ENCODE data around the gene CTSH.

The CTSH gene

GRCh38 chr15:78977591-78978347 is 32.9 kb upstream of the CTSH start:
- no peak for DNase-seq

- no peak for DNase-seq
These were observed 32.3 kb upstream of the CTSH start for GRCh38 chr15:78977091-78977571.

- no peak for DNase-seq
These were observed 31.8 kb upstream of the CTSH start for GRCh38 chr15:78976691-78977090.

- no peak for DNase-seq
These were observed 29.5 kb upstream of the CTSH start for GRCh38 chr15:78974272-78974918.

GRCh38 chr15:78969687-78970349 is 25.0 kb upstream of the CTSH start:
- DNase-seq, result no peak

GRCh38 chr15:78968539-78969271 is 23.9 kb upstream of the CTSH start:
- DNase-seq, result no peak

GRCh38 chr15:78968114-78968513 is 23.3 kb upstream of the CTSH start:
- DNase-seq, result no peak

- DNase-seq, result no peak
These were observed 15.5 kb upstream of the CTSH start for GRCh38 chr15:78960308-78960707.

GRCh38 chr15:78959360-78959759 is 14.5 kb upstream of the CTSH start:
- DNase-seq, result no peak

- DNase-seq, result no peak
These were observed 12.7 kb upstream of the CTSH start for GRCh38 chr15:78957416-78958093.

- DNase-seq, result no peak
These were observed 12.1 kb upstream of the CTSH start for GRCh38 chr15:78956937-78957336.

- DNase-seq, result no peak
These were observed 10.5 kb upstream of the CTSH start for GRCh38 chr15:78955355-78955754.

- DNase-seq, result no peak
These were observed 7.0 kb upstream of the CTSH start for GRCh38 chr15:78951841-78952238.

- no peak for DNase-seq
These were observed 6.3 kb upstream of the CTSH start for GRCh38 chr15:78950902-78951840.

- no peak for DNase-seq
These were observed 5.5 kb upstream of the CTSH start for GRCh38 chr15:78950343-78950742.

GRCh38 chr15:78949461-78949860 is 4.6 kb upstream of the CTSH start:
- no peak for DNase-seq

- no peak for DNase-seq
These were observed 2.7 kb upstream of the CTSH start for GRCh38 chr15:78947506-78947905.

- no peak for DNase-seq
These were observed 1.6 kb upstream of the CTSH start for GRCh38 chr15:78946493-78946892.

- DNase-seq, result no peak
These were observed 632 bp downstream of the CTSH start for GRCh38 chr15:78944202-78944625.

- no peak for DNase-seq
These were observed 1.2 kb downstream of the CTSH start for GRCh38 chr15:78943692-78944091.

- DNase-seq, result no peak
These were observed 2.1 kb downstream of the CTSH start for GRCh38 chr15:78942741-78943140.

Measured in NCI-H1694 (cell line).